Measurements from ENCODE around the gene LMO2.

DNA sequence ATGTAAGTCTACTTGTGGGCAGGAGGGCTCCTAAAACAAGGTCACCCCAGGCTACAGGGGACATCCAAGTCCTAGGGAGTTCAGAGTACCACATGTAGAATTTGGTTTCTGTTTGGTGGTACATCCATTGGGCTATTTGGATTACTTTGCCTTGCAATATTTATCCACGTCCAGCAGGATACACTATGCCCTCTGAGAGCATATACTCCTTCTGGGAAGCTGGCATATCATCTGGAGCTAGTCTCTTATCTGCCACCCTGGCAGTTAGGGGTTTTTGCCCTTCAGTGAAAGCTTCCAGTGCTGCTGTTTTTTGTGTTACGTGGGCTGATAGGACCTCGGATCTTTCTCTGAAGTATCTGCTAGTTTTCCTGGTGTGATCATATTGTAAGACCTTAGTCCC lies 7.3 kb downstream of the LMO2 start:
- TF ChIP-seq, protein P1, sequence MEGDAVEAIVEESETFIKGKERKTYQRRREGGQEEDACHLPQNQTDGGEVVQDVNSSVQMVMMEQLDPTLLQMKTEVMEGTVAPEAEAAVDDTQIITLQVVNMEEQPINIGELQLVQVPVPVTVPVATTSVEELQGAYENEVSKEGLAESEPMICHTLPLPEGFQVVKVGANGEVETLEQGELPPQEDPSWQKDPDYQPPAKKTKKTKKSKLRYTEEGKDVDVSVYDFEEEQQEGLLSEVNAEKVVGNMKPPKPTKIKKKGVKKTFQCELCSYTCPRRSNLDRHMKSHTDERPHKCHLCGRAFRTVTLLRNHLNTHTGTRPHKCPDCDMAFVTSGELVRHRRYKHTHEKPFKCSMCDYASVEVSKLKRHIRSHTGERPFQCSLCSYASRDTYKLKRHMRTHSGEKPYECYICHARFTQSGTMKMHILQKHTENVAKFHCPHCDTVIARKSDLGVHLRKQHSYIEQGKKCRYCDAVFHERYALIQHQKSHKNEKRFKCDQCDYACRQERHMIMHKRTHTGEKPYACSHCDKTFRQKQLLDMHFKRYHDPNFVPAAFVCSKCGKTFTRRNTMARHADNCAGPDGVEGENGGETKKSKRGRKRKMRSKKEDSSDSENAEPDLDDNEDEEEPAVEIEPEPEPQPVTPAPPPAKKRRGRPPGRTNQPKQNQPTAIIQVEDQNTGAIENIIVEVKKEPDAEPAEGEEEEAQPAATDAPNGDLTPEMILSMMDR (IDR thresholded peaks at IDR 0.05; ENCODE audit: extremely low read depth in 1 of 2, insufficient read depth in 1 of 2, low read depth in 1 of 2, low read length in 2 of 2) = no peak
- TF ChIP-seq POLR2A (IDR thresholded peaks at IDR 0.05; ENCODE audit: low read depth, low read length) (no peak), POLR2AphosphoS5 (IDR thresholded peaks at IDR 0.05; ENCODE audit: insufficient read depth, low read depth, low read length) (no peak)

Data from endothelial cell of umbilical vein (primary cell).